ENCODE results near the gene CD7.

Gene CD7

GRCh38 chr17:82314012-82314726, 3.2 kb downstream of the CD7 start:
- DNase-seq: no peak

DNA sequence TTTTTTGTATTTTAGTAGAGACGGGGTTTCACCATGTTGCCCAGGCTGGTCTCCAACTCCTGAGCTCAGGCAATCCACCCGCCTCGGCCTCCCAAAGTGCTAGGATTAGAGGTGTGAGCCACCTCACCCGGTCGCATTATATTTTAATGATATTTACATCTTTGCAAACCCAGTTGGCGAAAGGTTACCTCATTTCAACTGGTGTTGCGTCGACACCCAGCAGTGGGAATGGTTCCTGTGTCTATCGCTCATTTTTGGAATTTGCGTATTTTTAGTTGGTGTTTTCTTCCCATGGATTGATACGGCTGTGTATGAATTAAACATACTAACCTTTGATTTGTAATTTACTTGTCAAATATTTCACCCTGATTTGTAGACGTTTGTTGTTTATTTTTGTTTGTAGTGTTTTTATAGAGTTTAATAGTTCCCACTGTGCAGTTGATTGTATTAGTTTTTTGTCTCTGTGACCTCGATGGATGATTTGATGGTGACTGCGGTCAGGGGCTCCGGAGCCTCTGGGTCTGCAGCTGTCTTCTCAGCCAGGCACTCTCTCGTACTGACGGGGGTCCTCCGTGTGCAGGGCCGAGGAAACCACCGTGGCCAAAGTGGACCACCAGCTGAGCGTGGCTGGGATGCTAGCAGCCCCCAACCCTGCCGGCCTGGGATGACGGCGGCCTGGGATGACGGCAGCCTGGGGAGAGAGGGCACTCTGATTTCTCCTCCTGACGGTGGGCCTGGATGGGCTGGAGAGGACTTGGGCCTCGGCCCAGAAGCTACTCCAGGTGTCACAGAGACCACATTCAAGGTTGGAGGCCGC, 4.0 kb downstream of the CD7 start:
- no peak for DNase-seq

- DNase-seq: no peak
Observed at GRCh38 chr17:82311971-82312370, 5.4 kb downstream of the CD7 start.

DNA sequence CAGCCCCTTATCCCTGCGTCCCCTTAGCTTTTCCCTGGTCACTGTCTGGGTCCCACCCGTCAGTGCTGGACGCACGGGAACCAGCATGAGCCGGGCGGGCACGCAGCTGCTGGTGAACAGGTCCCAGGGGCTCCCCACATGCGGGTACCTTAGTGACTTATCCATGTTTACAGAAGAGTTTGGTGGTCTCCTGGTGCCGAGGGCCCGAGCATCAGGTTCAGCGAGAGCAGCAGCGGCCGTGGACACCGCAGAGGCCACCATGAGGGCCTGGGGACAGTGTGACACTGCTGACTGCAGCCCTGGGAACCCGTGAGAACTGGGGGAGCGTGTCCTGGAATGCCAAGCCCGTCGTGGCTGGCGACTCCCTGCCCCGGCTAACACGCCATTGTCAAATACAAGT, 6.5 kb downstream of the CD7 start:
- no peak for DNase-seq

GRCh38 chr17:82309656-82310570, 7.5 kb downstream of the CD7 start:
- no peak for DNase-seq

- no peak for DNase-seq
Observed at GRCh38 chr17:82305727-82306300, 11.6 kb downstream of the CD7 start.

DNA sequence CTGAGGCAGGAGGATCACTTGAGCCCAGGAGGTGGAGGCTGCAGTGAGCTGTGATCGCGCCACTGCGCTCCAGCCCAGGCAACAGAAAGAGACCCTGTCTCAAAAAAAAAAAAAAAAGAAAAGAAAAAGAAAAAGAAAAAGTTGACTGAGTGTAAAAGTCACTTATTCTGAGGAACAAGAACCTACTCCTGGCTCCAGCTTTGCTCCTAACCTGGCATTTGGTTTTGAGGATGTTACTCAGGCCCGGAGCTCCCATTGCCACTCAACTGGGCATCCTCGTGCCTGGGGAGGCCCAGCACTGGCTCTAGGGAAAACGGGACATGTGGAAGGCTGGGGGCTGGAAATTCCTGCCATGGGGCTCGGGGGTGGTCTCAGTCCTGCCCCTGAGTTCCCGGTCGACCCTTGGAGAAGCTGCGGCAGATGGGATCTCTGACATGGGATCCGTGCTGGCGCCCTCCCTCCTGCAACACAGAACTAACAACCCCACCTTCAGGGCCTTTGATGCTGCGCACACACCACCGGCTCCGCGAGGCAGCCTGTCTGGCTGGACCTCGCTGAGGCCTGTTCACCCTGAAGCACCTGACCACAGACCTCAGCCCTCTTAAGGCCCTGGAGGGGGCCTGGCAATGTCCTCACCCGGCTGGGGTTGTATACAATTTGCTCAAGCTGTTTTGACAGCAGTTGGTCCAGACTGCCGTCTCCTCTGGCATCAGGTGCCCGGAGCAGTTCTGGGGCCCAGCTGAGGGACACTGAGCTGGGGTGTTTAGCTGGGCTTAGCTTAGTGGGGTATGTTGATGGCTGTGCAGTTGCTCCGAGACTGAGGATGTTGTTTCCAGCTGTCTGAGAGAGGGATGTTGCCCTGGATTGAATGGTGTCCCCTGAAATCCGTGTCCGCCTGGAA, 12.3 kb downstream of the CD7 start:
- DNase-seq: no peak

DNA sequence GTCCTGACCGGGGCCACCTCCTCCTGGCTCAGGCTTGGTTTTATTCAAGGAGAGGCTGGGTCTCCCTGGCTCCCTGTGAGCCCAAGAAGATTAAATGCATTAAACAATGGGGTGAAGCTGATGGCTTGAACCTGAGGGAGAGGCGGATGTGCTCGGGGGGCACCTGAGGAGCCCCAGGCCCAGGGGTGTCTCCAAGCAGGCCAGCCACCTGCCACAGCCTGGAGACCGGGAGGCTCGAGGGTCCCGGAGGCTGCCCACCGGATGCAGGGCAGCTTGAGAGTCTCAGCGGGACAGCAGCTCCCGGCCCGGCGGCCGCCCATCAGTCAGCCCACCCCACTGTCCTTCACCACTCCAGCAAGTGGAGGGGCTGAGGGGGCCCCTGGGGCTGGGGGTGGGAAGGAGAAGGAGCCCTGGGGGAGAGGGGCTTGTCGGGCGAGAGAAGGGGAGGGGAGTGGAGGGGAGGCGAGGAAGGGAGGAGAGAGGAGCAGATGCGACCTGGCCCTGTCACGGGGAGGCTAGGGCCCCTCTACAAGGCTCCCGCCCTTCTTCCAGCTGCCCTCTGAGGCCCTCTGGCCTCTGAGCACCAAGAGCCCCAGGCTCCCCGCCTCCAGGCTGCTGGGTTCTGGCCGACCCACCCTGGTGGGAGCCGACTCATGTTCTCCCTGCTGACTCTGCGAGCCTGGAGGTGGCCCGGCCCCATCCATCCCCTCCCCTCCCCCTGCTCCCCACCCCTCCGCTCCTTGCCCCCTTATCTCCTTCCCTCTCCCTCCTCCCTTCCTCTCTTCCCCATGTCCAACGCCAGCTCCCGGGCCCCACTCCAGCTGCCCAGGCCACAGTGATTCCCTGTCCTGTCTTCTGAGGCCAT, 13.2 kb downstream of the CD7 start:
- no peak for DNase-seq

GRCh38 chr17:82302991-82303943, 14.1 kb downstream of the CD7 start:
- peak; percentile 55 for DNase-seq

GRCh38 chr17:82302568-82302963, 14.8 kb downstream of the CD7 start:
- no peak for DNase-seq

DNA sequence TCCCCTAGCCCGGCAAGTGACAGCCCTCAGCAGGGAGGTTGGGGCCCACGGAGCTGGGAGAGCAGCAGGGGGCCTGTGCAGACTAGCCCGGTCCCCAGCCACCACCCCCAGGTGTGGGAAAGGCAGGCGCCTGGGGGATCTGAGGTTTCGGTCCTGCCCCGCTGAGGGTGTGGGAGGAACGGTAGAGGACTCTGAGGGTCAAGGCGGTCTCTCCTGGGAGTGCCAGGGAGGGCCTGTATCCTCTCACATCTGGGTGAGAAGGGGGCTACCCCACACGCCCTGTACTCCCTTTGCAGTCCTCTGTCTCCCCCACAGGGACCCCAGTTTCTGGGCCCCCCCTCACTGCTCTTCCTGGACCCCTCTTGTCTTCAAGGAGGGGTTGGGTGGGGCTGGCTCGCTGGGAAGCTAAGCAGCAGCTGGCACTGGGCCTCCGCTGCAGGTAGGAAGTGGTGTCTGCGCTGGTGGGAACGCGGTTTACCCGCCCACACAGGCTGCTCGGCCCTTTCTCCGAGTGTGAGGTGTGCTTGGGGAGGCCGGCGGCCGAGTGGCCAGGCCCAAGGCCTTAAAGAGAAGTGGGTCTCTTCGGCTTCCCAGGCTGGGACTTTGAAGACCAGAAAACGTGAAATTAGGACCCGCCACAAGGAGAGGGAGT, 15.4 kb downstream of the CD7 start:
- peak; percentile 51 for DNase-seq

DNA sequence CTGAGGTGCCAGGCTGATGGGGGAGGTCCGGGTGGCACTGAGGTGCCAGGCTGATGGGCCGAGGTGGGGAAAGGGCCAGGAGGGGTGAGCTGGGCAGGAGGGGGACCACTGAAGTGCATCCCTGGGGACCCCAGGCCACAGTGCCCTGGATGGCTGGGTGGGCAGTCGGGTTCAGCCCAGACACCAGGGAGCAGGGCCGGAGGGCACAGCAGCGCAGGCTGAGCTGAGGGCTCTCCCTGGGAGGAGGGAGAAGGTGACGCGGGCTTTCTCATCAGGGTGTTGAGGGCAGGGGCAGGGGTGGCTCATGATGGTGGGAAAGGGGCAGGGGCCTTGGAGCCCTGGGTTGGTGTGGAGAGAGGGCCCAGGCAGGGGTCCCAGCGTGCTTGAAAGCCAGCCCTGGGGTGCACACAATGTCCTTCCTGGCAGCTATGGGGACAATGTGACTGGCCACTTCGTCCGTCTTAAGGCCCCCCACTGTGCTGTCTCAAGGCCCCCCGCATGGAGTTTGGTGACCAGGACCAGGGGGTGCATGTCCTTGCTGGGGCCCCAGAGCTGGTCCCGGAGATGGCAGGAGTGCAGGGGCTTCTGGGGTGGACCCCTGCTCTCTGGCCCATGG, 16.0 kb downstream of the CD7 start:
- DNase-seq: no peak

- peak; percentile 68 for DNase-seq
Observed at GRCh38 chr17:82300707-82301270, 16.6 kb downstream of the CD7 start.

GRCh38 chr17:82300228-82300627, 17.2 kb downstream of the CD7 start:
- no peak for DNase-seq

DNA sequence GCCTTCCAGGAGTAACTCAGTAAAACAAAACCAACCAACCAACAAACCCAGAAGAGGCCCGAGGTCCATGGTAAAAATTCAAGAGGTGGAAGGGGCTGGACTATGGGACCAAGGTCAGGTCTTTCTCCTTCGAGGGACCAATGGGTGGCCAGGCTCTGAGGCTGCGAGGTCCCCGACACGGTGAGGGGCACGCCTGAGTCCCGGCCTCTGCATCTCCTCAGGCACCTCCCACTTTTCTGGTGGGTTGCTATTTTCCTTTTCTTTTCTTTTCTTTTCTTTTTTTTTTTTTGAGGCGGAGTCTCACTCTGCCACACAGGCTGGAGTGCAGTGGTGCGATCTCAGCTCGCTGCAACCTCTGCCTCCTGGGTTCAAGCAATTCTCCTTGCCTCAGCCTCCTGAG, 18.0 kb downstream of the CD7 start:
- DNase-seq: no peak

DNA sequence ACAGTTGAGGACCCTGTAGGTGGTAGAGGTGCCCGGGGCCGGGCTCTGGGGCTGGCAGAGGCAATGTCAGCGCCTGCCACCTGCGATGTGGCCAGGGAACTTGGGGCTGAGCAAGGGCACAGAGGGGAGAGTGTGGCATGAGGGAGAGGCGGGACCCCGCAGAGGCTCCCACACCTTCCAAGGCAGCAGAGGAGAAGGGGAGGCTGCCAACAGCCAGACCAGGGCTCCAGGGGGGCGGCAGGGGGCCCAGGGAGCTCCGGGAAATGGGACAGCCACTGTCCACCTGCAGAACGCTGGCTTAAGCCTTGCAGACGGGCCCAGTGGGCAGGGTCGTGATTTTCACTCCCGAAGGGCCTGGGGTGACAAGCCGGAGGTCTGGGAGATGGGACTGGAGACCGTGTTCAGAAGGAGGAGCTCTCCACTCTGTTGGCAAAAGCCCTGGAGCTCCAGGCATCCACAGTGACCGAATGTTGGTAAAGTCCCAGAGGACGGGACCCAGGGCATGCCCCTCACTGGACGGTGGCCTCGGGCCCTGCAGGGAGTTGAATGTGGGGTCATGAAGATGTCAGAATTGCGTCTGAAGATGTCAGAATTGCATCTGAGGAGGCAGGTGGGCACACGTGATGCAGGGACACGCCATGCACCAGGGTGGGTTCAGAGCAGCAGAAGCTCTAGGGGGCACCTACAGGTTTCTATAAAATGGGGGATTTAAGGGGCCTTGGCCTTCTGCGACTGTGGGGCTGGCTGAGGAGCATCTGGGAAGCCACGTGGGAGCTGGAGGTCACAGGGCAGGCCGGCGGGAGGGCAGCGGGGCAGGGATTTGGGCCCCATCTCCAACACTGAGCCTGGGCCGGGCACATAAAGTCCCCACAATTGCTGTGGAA, 18.6 kb downstream of the CD7 start:
- DNase-seq: no peak
